SK-N-SH treated with all-trans-retinoic acid at 6 μM for 48 hours (cell line): ENCODE measurements around the gene BCL7B.

ENCODE experiments used
- ARNTL ChIP-seq: fragments of 450-650 bp; formaldehyde crosslinking; IDR thresholded peaks from 2 replicates; pipeline ENCODE4 v1.5.0; 2020; ENCODE audit warnings: low read depth, mild to moderate bottlenecking, moderate library complexity, borderline replicate concordance
- CSDC2 ChIP-seq: fragments of 250-450 bp; sonication (Bioruptor Pico); IDR thresholded peaks from 2 replicates; pipeline ENCODE4 v1.5.0; 2020; ENCODE audit warnings: mild to moderate bottlenecking, moderate library complexity
- ISL1 ChIP-seq: fragments of 250-450 bp; sonication (Bioruptor Pico); IDR thresholded peaks from 2 replicates; pipeline ENCODE4 v2.1.2; 2022; ENCODE audit warnings: mild to moderate bottlenecking, moderate library complexity
- SNAI2 ChIP-seq: fragments of 250-450 bp; sonication (Bioruptor Pico); IDR thresholded peaks from 2 replicates; pipeline ENCODE4 v1.5.0; 2020; ENCODE audit warnings: mild to moderate bottlenecking, moderate library complexity
- TCF4 ChIP-seq: fragments of 250-450 bp; sonication (Bioruptor Pico); IDR thresholded peaks from 2 replicates; pipeline ENCODE4 v1.8.0; 2021; ENCODE audit warnings: mild to moderate bottlenecking, moderate library complexity, borderline replicate concordance
- ZFP3 ChIP-seq: fragments of 250-450 bp; sonication (Bioruptor Pico); IDR thresholded peaks from 2 replicates; pipeline ENCODE4 v1.5.0; 2020; ENCODE audit warnings: mild to moderate bottlenecking, moderate library complexity
- ZNF565 ChIP-seq: fragments of 450-650 bp; formaldehyde crosslinking; conservative IDR thresholded peaks from 2 replicates; pipeline ENCODE4 v1.5.0; 2020; ENCODE audit warnings: low read depth, mild to moderate bottlenecking, moderate library complexity
- ZNF70 ChIP-seq: fragments of 450-650 bp; formaldehyde crosslinking; IDR thresholded peaks from 2 replicates; pipeline ENCODE4 v1.5.0; 2020; ENCODE audit warnings: mild to moderate bottlenecking, moderate library complexity

DNA sequence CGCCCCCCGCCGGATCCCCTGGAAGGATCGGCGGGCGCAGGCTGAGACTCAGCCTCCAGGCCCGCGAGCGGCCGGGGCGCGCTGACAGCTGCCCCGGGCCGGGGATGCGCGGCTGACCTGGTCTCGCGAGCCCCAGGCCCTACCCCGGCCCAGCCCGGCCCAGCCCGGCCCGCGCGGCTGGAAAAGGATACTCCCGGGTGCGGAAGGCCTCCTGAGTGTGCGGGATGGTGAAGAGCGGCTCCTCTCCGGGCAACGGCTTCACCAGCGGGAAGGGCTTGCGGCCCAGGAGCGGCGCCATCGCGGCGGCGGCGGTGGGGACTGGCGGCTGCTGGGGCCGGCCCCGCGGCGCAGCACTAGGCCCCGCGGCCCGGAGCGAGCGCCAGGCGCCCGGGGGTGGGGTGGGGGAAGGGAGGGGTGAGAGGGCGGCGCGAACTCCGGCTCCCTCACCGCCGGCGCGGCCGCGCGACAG, 35.8 kb downstream of the BCL7B start:
- no peak for TF ChIP-seq ISL1 (CRISPR knock-in tag)
- no peak for TF ChIP-seq ZFP3 (CRISPR knock-in tag)
- TF ChIP-seq SNAI2 (CRISPR knock-in tag): no peak
- no peak for TF ChIP-seq TCF4 (CRISPR knock-in tag)
- no peak for TF ChIP-seq ARNTL (CRISPR knock-in tag)
- TF ChIP-seq ZNF70 (CRISPR knock-in tag): no peak
- TF ChIP-seq CSDC2 (CRISPR knock-in tag): no peak
- no peak for TF ChIP-seq ZNF565 (CRISPR knock-in tag)
